Panc1 (cell line): ENCODE measurements around the gene AMER2. TPM values are rescaled to one million over a fixed set of nuclear protein-coding genes. Genes with fewer than 3 reads are reported as not detected.

Experiments used
- ATAC-seq: fragments of 200-7000 bp; cut with Tn5 transposase; 2 replicates; pipeline ENCODE4 v1.9.1; 2020; ENCODE audit warnings: mild to moderate bottlenecking, moderate library complexity
- BruUV-seq: library from RNA; stranded (reverse); fragments of 400-500 nt; replicated peaks from 2 replicates; lab custom pipeline; 2021; lab: Mats Ljungman, UMichigan
- CTCF ChIA-PET: fragments of 300-600 bp; sonication (Branson Sonifier 250); formaldehyde crosslinking; loops from one replicate; lab custom pipeline; 2022; ENCODE audit warnings: antibody characterized with exemption; lab: Charles Lee
- POLR2A ChIA-PET: fragments of 300-600 bp; sonication (Branson Sonifier 250); formaldehyde crosslinking; loops from one replicate; lab custom pipeline; 2022; ENCODE audit warnings: antibody characterized with exemption; lab: Charles Lee
- DNase-seq: peaks from one replicate; pipeline ENCODE4 v3.0.0-alpha.2; 2010; ENCODE audit warnings: low read depth, low spot score
- H3K27ac ChIP-seq: 2 replicates; pipeline ENCODE4 v1.5.1; 2011; ENCODE audit warnings: mild to moderate bottlenecking, low read length, inconsistent platforms
- H3K27me3 ChIP-seq: fragments of 200-500 bp; sonication (Bioruptor generic); 2 replicates; pipeline ENCODE4 v1.6.0; 2014; ENCODE audit warnings: low read length, inconsistent platforms; ENCODE audit not compliant: control insufficient read depth, insufficient read depth
- H3K36me3 ChIP-seq: fragments of 200-500 bp; sonication (Bioruptor generic); 2 replicates; pipeline ENCODE4 v1.5.1; 2014; ENCODE audit warnings: inconsistent platforms, mild to moderate bottlenecking, low read length, moderate library complexity; ENCODE audit not compliant: control insufficient read depth, insufficient read depth
- H3K4me1 ChIP-seq: 2 replicates; pipeline ENCODE4 v1.5.1; 2011; ENCODE audit warnings: inconsistent platforms, mild to moderate bottlenecking, low read length, moderate library complexity; ENCODE audit not compliant: control insufficient read depth, insufficient read depth
- H3K4me3 ChIP-seq, 2 experiments: 2 replicates each; pipeline ENCODE4 v1.5.1; 2011 to 2012; ENCODE audit warnings: low read depth in 2 of 2, low read length in 2 of 2, mild to moderate bottlenecking in 2 of 2, inconsistent platforms in 1 of 2, moderate library complexity in 1 of 2
- H3K9me3 ChIP-seq: fragments of 200-500 bp; sonication (Bioruptor generic); 2 replicates; pipeline ENCODE4 v1.5.1; 2014; ENCODE audit warnings: low read depth, mild to moderate bottlenecking, inconsistent platforms, low read length, moderate library complexity; ENCODE audit not compliant: control insufficient read depth, insufficient read depth
- POLR2AphosphoS5 ChIP-seq: IDR thresholded peaks from 2 replicates; pipeline ENCODE4 v1.6.1; 2012; ENCODE audit warnings: mild to moderate bottlenecking, low read depth, low read length, moderate library complexity
- SIN3A ChIP-seq: IDR thresholded peaks from 2 replicates; pipeline ENCODE4 v1.6.1; 2012; ENCODE audit warnings: low read depth, mild to moderate bottlenecking, low read length, moderate library complexity, borderline replicate concordance; ENCODE audit not compliant: insufficient read depth
- TCF7L2 ChIP-seq: IDR thresholded peaks from 2 replicates; pipeline ENCODE4 v1.6.1; 2011; ENCODE audit warnings: mild to moderate bottlenecking, low read depth, low read length, inconsistent platforms
- in situ Hi-C: cut with HindIII; loops from 2 replicates; pipeline ENCODE4 v1.10.0; 2016; ENCODE audit warnings: low sequenced_read_pairs, low pct_unique_long_range_greater_than_20kb
- intact Hi-C: fragments of 100-400 bp; cut with micrococcal nuclease; formaldehyde crosslinking; loops from one replicate; pipeline ENCODE4 v1.10.0; 2022; ENCODE audit not compliant: unreplicated experiment
- total RNA-seq: library from RNA; stranded (reverse); gene quantifications from one replicate; pipeline ENCODE4 v1.2.1, GENCODE V29; 2021; ENCODE audit not compliant: unreplicated experiment
- TF ChIP-seq, protein P1 (sequence below), 2 experiments: IDR thresholded peaks; 2 replicates each; pipeline ENCODE4 v1.6.1; 2011 to 2012; ENCODE audit warnings: low read depth in 2 of 2, control low read depth in 1 of 2, low read length in 1 of 2, mild to moderate bottlenecking in 1 of 2, moderate library complexity in 1 of 2; ENCODE audit not compliant: insufficient read depth in 1 of 2
- TF ChIP-seq, protein P2 (sequence below): fragments of 450-650 bp; IDR thresholded peaks from 2 replicates; pipeline ENCODE4 v1.5.1; 2017; ENCODE audit warnings: mild to moderate bottlenecking

Gene AMER2
- total RNA-seq, 1 experiment from 2014 or later = not detected

DNA sequence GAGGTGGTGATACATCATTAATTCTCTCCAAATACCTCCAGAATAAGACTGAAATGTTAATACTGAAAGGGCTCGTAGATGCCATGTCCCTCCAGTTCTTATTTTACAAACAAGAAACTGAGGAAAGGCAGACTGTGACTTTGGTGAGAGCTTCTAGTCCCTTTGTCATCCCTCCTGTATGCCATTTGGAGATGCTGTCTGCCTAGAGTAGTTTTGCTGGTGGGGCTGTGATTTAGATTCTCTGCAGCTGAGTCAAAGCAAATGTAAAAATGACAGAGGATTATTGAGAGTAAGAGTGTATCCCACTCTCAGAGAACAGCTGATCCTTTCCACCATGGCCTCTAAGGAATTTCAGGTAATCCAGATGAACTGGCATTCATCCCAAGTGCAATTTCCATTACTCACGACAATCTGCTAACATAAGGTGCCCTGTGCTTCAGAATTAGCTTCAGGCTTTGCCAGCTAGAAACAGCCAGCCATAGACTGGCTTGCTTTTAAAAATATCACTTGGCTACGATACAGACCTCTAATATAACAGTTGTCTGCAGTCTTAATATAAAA lies 59.3 kb downstream of the AMER2 start:
- no peak overlapping the region for H3K4me3 ChIP-seq
- no peaks in the 10 kb centered on the region for H3K4me1 ChIP-seq
- TF ChIP-seq, protein P1, sequence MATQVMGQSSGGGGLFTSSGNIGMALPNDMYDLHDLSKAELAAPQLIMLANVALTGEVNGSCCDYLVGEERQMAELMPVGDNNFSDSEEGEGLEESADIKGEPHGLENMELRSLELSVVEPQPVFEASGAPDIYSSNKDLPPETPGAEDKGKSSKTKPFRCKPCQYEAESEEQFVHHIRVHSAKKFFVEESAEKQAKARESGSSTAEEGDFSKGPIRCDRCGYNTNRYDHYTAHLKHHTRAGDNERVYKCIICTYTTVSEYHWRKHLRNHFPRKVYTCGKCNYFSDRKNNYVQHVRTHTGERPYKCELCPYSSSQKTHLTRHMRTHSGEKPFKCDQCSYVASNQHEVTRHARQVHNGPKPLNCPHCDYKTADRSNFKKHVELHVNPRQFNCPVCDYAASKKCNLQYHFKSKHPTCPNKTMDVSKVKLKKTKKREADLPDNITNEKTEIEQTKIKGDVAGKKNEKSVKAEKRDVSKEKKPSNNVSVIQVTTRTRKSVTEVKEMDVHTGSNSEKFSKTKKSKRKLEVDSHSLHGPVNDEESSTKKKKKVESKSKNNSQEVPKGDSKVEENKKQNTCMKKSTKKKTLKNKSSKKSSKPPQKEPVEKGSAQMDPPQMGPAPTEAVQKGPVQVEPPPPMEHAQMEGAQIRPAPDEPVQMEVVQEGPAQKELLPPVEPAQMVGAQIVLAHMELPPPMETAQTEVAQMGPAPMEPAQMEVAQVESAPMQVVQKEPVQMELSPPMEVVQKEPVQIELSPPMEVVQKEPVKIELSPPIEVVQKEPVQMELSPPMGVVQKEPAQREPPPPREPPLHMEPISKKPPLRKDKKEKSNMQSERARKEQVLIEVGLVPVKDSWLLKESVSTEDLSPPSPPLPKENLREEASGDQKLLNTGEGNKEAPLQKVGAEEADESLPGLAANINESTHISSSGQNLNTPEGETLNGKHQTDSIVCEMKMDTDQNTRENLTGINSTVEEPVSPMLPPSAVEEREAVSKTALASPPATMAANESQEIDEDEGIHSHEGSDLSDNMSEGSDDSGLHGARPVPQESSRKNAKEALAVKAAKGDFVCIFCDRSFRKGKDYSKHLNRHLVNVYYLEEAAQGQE (IDR thresholded peaks at IDR 0.05; ENCODE audit: insufficient read depth in 1 of 2, low read depth in 2 of 2, low read length in 1 of 2) = no peak
- TF ChIP-seq, protein P2, sequence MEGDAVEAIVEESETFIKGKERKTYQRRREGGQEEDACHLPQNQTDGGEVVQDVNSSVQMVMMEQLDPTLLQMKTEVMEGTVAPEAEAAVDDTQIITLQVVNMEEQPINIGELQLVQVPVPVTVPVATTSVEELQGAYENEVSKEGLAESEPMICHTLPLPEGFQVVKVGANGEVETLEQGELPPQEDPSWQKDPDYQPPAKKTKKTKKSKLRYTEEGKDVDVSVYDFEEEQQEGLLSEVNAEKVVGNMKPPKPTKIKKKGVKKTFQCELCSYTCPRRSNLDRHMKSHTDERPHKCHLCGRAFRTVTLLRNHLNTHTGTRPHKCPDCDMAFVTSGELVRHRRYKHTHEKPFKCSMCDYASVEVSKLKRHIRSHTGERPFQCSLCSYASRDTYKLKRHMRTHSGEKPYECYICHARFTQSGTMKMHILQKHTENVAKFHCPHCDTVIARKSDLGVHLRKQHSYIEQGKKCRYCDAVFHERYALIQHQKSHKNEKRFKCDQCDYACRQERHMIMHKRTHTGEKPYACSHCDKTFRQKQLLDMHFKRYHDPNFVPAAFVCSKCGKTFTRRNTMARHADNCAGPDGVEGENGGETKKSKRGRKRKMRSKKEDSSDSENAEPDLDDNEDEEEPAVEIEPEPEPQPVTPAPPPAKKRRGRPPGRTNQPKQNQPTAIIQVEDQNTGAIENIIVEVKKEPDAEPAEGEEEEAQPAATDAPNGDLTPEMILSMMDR = no peak
- TF ChIP-seq POLR2AphosphoS5 = no peak
- no peak for TF ChIP-seq SIN3A
- no peak for TF ChIP-seq TCF7L2
- no peaks in the 10 kb centered on the region for H3K9me3 ChIP-seq
- no peaks in the 10 kb centered on the region for H3K36me3 ChIP-seq
- POLR2A ChIA-PET = no interaction called here
- in situ Hi-C loops = no loop called here
- no peak for DNase-seq
- CTCF ChIA-PET = no interaction called here
- H3K27ac ChIP-seq = no peak overlapping the region
- H3K27me3 ChIP-seq = no peaks in the 10 kb centered on the region
- BruUV-seq = no TSS peak
- ATAC-seq = no peak
- intact Hi-C loops = loop anchor here (5.0 kb wide), 1 partner anchor 105 kb away; no protein-coding TSS in a partner anchor

Other genes starting within 250 kb of the AMER2 start
- 0.18 TPM for gene PABPC3, start 76.2 kb downstream of the AMER2 start, total RNA-seq
- gene MTMR6, start 115.2 kb upstream of the AMER2 start, total RNA-seq = 9.7 TPM
- 40.0 TPM for gene NUP58, start 129.3 kb upstream of the AMER2 start, total RNA-seq
- gene ATP8A2, start 199.7 kb upstream of the AMER2 start, total RNA-seq = not detected